ENCODE data around the gene IFITM10. TPM values are rescaled to one million over a fixed set of nuclear protein-coding genes. Genes with fewer than 3 reads are reported as not detected.
A peak's percentile ranks its signal among the peaks of the same experiment; 100 is the strongest.

IFITM10 gene
- total RNA-seq, 1 experiment from 2014 or later = 0.58 TPM

DNA sequence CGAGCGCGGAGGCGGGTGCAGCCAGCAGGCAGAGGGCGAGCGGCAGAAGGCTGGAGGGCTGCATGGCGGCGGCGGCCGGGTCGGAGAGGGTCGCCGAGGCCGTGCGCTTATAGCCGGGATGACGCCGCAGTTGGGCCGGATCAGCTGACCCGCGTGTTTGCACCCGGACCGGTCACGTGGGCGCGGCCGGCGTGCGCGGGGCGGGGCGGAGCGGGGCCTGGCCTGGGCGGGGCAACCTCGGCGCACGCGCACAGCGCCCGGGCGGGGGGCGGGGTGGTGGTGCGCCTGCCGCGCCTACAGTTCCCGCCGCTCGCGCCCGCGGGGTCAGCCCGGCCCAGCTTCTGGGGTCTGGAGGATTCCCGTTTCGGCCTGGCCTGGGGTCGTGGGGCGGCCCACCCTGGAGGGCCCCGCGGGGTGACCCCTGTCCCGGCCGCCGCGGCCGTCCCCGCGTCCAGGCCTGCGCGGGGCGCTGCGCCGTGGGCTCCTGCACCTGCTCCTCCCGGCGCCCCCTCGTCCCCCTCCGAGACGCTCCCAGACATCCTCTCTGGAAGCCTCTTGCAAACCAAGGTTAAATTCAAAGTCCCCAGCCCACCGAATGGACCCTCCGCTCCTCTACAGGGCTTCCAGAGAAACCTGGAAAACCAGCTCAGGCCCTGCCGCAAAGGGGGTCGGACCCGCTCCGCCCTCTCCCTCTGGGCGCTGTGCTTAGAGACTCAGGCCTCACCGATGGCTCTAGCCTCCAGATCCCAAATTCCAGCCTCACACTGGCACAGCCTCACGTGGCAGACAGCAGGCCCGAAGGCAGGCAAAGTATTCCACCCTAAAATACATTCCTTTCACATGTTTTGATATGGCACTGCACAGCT, 13.6 kb upstream of the IFITM10 start, which contains the start of gene CTSD:
Gene CTSD, minus strand, starts transcription at position 132 of the 866 bp plus-strand sequence. Its CDS starts 68 bp downstream, at position 64.
- DNase-seq (ENCODE audit: low read depth) = peak; percentile 53

DNA sequence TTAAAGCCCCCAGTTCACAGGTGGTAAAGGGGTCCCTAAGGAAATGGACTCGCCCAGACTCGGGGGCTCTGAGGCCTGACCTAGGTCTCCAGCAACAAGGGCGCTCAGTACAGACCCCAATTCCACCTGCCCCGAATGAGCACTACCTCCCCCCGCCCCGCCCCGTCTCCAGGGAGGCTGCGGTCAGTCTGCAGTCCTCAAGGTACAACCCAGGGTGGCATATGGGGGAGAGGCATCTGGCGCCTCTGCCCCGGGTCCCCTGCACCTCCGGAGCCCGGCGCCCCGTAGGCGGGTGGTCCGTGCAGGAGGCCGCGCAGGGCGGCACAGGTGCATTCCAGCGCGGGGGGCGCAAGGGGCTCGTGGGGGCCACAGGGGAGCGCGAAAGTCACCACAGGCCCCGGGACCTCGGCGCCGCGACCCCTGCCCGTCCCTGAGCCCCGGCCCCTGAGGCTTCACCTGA, 13.0 kb upstream of the IFITM10 start:
- no peak for DNase-seq (ENCODE audit: low read depth)

DNA sequence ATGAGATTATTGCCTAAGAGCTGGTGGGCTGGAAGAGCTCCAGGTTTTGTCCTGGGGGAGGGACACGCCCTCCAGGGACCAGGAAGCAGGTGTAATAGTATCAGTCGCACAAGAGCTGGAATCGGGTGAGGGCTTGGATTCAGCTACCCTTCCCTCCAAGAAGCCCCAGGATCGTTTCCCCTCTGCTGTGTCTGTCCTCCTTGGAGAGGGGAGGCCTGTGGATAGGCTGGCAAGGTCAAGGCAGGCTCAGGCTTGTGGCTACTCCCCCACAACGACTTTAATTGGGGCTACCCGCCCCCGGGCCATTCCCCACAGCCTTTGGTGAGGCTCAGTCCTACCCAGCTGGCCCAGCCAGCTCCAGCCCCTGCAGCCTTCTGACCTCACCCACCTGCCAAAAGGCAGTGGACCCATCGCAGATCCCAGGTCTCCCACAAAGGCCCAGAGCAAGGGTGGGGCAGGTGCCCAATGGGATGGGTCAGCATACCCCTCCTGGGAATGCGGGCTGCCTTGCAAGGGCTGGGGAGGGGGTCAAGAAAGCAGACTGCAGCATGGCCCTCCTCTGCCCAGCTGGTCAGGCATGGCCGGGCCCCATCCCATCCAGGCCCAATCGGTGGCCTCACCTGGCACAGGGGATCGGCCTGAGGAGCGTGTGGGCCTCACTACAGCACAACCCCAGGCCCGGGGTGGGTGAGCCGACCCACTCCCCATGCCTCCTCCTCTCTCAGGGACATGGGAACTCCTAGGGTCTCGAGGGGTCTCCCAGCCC, 12.3 kb upstream of the IFITM10 start:
- DNase-seq (ENCODE audit: low read depth) = peak; percentile 43

DNA sequence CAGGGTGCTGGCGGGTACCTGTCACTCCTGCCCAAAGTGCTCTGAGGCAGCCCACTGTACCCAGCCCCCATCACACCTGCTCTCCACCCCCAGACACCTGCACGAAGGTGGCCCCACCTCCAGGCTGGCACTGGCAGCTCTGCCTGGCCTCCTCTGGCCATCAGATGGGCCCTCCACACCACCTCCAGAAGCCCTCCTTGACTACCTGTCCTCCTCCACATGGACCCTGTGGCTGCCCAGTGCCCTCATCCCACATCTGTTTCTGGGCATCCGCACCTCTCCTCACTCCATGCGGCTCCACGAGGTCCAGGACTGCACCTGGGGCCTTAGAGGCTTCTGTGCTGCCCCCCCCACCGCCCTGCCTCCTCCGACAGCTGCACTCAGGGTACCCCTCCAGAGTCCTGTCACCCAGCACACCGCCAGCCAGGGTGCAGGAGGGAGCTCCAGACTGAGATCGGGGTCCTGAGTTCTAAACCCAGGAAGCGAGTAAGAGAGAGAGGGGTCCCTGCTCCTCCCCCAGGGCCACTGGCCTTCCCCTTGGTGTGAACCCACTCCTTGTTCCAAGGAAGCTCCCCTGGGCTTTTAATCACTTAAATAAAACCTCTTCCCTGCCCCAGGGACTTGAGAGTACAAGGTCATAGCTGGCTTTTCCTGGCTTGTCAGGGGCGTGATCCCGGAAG, 11.6 kb upstream of the IFITM10 start:
- no peak for DNase-seq (ENCODE audit: low read depth)

DNA sequence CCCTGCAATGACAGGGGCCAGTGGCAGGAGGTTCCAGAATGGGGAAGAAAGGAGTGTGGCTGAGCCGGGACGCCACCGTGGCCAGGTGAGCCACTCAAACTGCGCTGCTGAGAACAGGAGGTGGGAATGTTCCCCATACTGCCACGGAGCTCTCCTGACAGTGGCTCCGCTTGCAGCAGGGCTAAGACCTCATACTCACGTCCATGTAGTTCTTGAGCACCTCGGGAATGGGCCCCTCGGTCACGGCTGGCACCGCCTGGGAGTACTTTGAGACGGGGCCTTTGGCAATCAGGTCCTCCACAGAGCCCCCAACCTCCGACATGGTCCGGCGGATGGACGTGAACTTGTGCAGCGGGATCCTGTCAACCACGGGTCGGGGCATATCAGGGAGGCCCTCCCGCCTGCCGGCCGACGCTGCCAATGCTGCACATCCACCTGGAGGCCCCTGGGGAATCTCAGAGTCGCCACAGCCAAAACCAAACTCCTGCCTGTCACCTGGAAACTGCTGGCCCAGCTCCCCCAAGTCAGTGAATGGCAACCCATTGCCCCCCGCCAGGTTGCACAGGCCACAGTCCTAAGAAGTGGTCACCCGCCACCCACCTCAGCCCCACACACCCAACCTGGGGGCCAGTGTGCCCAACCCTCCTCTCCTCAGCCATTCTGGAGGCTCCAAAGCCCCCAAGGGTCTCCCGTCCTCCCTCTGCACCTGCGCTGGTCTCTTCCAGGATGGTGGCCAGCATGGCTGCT, 10.9 kb upstream of the IFITM10 start:
- DNase-seq (ENCODE audit: low read depth) = no peak

DNA sequence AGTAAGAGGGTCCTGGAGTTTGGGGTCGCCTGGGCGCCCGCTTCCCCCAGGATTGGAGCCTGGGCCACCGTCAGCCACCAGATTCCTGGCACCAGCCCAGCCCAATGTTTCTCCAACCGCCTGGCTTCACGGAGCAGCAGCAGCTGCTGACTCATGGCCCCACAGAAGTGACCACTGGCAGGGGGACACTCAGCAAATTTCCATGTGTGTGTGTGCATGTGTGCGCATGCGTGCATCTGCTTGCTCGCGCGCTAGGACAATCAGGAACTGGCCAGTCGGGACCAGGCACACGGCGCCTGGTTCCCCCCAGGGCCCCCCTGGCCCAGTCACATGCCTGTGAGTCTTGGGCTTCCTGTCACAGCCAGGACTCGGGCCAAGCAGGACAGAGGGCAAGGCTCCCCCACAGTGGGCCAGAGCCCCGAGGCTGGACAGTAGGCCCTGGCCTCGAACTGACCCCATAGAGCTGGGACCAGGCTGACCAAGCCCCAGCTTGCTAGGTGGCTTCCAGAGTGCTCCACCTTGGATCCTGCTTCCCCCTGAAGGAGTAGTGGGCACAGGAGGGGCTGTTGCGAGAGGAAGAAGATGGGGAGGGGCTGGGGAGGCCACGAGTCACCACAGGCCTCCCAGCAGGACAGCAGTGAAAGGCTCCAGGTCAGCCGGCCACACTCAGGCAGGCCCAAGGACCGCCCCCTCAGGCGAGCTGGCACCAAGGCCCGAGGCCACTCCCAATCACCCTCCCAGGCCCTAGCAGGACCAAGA, 10.1 kb upstream of the IFITM10 start:
- DNase-seq (ENCODE audit: low read depth) = no peak

DNA sequence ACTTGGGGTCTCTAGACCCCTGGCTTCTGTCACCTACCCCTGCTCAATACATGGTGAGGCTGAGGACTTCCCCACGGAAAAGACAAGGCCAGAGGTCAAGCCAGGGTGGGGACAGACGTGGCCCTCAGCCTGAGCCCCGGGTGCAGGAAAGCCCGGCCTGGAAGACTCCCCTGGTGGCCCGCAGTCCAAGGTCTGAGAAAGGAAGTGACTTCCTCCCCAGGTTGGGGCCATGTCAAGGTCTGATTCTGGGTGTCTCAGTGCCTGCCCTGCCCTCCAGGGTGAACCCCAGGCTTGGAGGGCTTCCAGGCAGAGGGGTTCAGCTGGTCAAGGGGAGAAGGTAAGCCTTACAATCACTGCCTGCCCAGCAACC, 9.4 kb upstream of the IFITM10 start:
- no peak for DNase-seq (ENCODE audit: low read depth)

DNA sequence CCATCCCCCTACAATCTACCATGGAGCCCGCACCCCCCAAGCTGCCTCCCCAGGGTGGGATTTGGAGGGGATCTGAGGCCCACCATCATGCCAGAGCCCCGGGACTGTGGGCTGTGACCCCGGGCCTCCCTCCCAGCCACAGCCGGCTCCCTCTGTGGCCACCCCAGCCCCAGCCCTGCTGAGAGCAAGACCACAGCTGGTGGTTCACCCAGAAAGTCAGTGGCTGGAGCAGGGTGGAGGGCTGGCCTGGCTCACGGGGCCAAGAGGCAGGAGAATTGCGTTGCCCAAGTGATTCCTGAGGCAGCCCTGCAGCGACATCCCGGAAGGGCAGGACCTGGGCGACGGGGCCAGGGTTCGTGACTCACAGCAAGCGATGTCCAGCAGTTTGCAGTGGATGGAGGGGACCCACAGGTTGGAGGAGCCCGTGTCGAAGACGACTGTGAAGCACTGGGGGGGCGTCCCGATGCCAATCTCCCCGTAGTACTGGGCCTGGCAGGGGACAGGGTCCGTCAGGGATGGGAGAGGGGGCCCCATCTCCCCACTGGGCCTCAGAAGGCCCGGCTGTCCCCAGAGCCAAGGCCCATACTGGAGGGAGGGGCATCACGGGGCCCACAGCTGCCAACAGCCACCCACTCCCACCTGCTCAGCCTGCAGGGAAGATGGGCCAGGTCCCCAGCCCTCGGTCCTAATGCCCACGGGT, 8.9 kb upstream of the IFITM10 start:
- no peak for DNase-seq (ENCODE audit: low read depth)

DNA sequence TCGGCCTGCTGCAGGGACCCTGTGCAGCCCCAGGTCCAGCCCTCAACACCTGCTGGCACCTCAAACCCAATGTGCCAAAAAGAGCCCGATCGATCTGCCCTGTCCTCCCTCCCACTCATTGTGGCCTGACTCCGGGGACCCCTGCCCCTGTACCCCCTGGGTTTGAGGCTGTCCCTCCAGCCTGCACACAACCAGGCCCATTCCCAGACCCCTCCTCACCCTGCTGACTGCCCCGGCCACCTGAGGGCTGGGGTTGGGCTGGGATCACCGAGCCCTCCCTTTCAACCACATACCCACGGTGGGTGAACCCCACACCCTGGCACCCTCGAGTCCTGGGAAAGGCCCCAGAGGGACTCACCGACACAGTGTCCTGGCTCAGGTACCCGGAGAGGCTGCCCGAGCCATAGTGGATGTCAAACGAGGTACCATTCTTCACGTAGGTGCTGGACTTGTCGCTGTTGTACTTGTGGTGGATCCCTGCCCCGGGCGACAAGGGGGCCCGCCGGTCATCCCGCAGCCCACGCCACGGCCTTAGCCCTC, 8.3 kb upstream of the IFITM10 start:
- no peak for DNase-seq (ENCODE audit: low read depth)

DNA sequence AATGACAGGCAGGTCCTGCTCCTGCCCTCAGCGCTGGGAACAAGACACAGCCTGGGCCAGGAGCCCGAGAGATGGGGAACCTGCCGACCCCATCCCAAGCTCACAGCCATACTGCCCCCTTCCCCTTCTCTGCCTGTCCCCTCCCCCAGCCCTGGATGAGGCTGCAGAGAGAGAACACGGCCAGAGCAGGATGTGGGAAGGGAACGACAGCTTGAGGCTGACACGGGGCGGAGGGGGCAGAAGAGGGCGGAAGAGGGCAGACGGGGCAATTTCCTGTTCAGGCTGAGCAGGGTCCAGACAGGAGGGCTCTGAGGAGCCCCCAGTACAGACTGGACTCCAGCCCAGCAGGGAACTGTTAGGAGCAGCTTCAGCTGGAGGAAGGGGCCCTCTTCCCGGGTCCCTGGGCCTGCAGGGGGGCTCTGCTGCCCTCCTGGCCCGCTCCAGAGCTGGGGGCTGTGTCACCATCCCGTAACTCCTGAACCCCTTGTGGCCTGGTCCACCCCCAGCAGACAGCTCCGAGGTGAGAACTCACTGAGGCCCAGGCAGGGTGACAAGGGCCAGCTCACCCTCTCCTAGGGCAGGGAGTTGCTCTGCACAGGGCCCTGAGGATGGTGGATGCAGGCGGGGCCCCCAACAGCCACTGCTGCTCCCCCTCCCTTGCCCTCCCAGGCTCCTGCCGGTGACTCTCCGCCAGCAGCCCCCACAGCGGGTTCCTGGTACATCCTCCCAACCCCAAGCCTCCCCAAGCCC, 7.6 kb upstream of the IFITM10 start:
- DNase-seq (ENCODE audit: low read depth) = no peak

DNA sequence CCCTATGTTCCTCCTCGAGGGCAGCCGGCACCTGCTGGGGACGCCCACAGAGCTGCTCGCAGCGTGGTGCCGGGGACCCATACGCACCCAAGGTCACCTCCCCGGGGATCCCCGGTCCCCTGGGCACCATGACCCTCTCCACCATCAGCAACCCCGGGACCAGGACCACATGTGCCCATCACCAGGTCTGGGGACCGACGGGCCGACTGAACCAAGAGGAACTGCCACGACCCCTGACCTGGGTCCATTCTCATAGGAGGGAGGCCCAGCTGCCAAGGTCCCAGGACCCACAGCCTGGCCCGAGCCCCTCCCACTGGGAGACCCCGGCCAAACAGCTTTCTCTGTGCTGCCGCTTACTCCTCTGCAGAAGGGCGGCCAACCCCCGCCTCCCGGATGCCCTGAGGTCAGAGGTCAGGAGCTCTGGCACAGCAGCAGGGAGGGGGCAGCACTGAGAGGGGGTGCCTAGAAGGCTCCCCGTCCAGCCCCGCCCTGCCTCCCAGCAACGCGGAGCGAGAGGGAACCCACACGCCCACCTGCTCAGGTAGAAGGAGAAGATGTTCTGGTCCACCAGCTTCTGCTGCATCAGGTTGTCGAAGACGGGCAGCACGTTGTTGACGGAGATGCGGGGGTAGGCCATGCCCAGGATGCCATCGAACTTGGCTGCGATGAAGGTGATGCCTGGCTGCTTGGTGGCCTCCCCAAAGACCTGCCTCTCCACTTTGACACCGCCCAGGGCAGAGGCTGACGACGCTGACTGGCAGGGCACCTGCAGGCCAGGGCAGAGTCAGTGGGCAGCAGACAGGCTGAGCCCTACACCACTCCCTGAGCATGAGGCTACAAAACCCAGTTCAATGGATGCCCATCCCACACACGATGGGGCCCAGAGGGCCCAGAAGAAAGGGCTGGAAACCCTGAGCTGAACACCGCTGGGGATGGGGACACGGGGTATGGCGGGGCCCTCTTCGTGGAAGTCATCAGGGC, 6.7 kb upstream of the IFITM10 start:
- no peak for DNase-seq (ENCODE audit: low read depth)

DNA sequence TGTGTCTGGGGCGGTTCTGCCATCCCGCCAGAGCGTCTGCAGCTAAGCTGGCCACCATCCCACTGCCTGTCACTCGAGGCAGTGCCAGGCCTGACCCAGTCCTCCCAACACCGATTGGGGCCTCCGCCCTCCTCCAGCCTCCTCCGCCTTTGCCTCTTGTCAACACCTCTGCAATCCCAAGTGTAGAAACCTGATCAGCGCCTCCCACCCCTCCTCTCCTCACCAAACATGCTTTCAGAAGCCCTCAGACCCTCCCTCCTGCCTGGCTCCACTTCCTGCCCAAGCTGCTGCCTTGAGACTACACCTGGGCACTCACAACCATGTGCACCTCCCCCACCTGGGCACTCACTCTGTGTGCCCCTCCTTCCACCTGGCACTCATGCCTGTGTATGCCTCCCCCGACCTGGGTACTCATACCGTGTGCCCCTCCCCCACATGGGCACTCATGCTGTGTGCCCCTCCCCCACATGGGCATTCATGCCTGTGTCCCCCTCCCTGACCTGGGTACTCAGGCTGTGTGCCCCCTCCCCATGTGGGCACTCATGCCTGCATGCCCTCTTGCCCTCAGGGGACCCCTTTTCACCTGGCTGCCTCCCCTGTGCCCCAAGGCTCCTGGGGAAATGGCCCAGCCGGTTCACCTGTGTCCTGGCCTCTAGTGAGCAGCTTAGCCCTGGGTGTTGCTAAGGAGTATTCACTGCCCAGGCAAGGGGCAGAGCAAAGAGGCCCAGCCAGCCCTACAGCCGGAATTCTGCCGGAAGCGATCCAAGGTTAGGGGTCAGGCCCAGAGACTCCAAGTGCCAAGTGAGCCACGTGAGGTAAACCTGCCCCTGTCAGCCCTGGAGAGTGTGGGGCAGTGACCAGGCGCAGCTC, 5.5 kb upstream of the IFITM10 start:
- DNase-seq (ENCODE audit: low read depth) = no peak

DNA sequence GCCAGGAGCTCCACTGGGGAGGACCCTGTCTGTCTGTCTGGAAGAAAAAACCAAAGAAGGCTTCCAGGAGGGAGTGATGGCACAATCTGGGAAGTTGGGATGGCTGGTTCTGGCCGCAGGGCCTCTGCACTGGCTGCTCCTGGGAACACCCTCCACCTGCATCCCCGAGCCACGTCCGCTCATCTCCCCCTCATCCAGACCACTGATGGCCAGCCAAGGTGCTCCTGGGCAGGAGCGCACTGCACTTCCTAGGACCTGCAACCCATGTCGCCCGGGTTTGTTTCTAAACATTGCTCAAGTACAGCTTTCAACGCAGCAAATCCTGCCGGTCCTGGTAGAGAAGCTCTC, 4.9 kb upstream of the IFITM10 start:
- DNase-seq (ENCODE audit: low read depth) = no peak

DNA sequence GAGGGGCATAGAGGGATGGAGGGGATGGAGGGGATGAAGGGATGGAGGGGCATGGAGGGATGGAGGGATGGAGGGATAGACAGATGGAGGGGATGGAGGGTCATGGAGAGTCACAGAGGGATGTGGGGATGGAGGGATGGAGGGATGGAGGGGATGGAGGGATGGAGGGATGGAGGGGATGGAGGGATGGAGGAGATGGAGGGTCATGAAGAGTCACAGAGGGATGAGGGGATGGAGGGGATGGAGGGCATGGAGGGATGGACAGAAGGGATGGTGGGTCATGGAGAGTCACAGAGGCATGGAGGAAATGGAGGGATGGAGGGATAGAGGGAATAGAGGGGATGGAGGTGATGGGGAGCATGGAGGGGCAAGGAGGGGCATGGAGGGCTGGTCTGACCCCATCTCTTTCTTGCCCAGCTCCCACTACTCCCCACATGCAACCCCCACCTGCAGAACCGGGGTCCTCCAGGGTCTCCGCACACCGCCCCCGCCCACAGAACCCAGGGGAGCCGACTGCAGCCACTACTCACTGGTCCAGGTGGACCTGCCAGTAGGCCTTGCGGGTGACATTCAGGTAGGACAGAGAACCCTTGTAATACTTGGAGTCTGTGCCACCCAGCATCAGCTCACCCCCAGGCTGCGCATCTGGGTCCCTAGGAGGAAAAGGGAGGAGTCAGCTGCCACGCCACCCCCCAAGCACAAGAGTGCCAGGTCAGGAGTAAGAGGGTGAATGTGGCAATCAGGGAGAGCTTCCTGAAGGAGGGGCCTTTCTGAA, 4.2 kb upstream of the IFITM10 start:
- no peak for DNase-seq (ENCODE audit: low read depth)

DNA sequence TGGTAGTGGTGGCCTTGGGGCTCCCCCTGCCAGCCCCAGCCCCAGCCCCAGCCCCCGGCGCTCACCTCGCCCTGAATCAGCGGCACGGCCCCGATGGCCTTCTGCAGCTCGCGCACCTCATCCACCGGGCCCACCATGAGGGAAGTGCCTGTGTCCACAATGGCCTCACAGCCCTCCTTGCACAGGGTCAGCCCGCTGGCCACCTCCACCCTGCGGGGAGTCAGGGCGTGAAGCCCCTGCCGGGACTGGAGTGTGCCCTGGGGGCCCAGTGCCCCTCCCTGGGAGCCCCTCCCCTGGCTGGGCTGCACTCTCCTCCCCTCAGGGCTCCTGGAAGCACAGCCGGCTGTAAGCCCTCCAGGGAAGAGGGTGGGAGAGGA, 3.5 kb upstream of the IFITM10 start:
- no peak for DNase-seq (ENCODE audit: low read depth)

Measured in HT1080 (cell line).